H1 (cell line): ENCODE data around the gene TTC38. TPM values are rescaled to one million over a fixed set of nuclear protein-coding genes. Genes with fewer than 3 reads are reported as not detected.

ENCODE experiments used
- CTCF ChIA-PET: fragments of 300-600 bp; sonication (Branson Sonifier 250); formaldehyde crosslinking; loops from one replicate; lab custom pipeline; 2021; ENCODE audit not compliant: partially characterized antibody; lab: Charles Lee
- POLR2A ChIA-PET: fragments of 300-600 bp; sonication (Branson Sonifier 250); formaldehyde crosslinking; loops from one replicate; lab custom pipeline; 2021; ENCODE audit warnings: inconsistent platforms; ENCODE audit not compliant: partially characterized antibody; lab: Charles Lee
- DNase-seq, 2 experiments: peaks; one replicate each; pipeline versions ENCODE4 v3.0.0 to v3.0.0-alpha.2; 2010 to 2022; ENCODE audit warnings: low spot score in 2 of 2, low read depth in 1 of 2, mixed read lengths in 1 of 2
- FAIRE-seq: peaks from 2 replicates; lab custom pipeline; 2011; peaks lifted over from hg19 to GRCh38; lab: Jason Lieb, UNC
- H2AFZ ChIP-seq: 2 replicates; pipeline ENCODE4 v1.8.1; 2012; ENCODE audit warnings: low read length, inconsistent platforms
- H2AK5ac ChIP-seq: 2 replicates; pipeline ENCODE4 v1.6.1; 2013; ENCODE audit warnings: low read depth, low read length
- H2BK120ac ChIP-seq: replicated peaks from 2 replicates; pipeline ENCODE3; 2013; ENCODE audit warnings: low read depth, low read length, inconsistent platforms
- H2BK12ac ChIP-seq: 2 replicates; pipeline ENCODE4 v1.6.1; 2013; ENCODE audit warnings: low read depth, low read length
- H2BK15ac ChIP-seq: 2 replicates; pipeline ENCODE4 v1.6.1; 2013; ENCODE audit warnings: low read length
- H2BK20ac ChIP-seq: 2 replicates; pipeline ENCODE4 v1.6.1; 2013; ENCODE audit warnings: low read length
- H2BK5ac ChIP-seq: 2 replicates; pipeline ENCODE4 v1.6.1; 2013; ENCODE audit warnings: low read depth, low read length
- H3K14ac ChIP-seq: 2 replicates; pipeline ENCODE4 v1.6.1; 2013; ENCODE audit warnings: inconsistent platforms; ENCODE audit not compliant: insufficient read length
- H3K18ac ChIP-seq: 2 replicates; pipeline ENCODE4 v1.6.1; 2013; ENCODE audit warnings: low read length; ENCODE audit errors: extremely low read depth
- H3K23ac ChIP-seq: 2 replicates; pipeline ENCODE4 v1.6.1; 2013; ENCODE audit warnings: inconsistent platforms; ENCODE audit not compliant: insufficient read length
- H3K23me2 ChIP-seq: 2 replicates; pipeline ENCODE4 v1.6.1; 2013; ENCODE audit warnings: low read depth, low read length
- H3K27ac ChIP-seq: 2 replicates; pipeline ENCODE4 v1.6.1; 2011; ENCODE audit warnings: low read depth, low read length, inconsistent platforms
- H3K27me3 ChIP-seq, 4 experiments: replicated peaks in 1 of 4; 1 replicate in 1 of 4; 2 replicates in 3 of 4; pipeline versions ENCODE4 v1.6.1 to v1.8.1; 2011 to 2013; ENCODE audit warnings: low read length in 3 of 4, mild to moderate bottlenecking in 3 of 4, inconsistent platforms in 2 of 4, mixed read lengths in 2 of 4, moderate library complexity in 1 of 4; ENCODE audit not compliant: control insufficient read depth in 3 of 4, insufficient read depth in 3 of 4; ENCODE audit errors: extremely low read depth in 1 of 4
- H3K36me3 ChIP-seq, 4 experiments: 2 replicates each; pipeline versions ENCODE4 v1.6.1 to v1.8.1; 2011 to 2013; ENCODE audit warnings: mild to moderate bottlenecking in 4 of 4, low read length in 3 of 4, moderate library complexity in 2 of 4, control low read depth in 1 of 4, inconsistent platforms in 1 of 4; ENCODE audit not compliant: insufficient read depth in 4 of 4, control insufficient read depth in 2 of 4
- H3K4ac ChIP-seq: replicated peaks from 2 replicates; pipeline ENCODE3; 2013; ENCODE audit warnings: low read length, low read depth, mixed read lengths, inconsistent platforms; ENCODE audit not compliant: insufficient read length
- H3K4me1 ChIP-seq, 4 experiments: replicated peaks in 1 of 4; 1 replicate in 1 of 4; 2 replicates in 3 of 4; pipeline versions ENCODE4 v1.6.1 to v1.8.1; 2011 to 2013; ENCODE audit warnings: low read length in 3 of 4, inconsistent platforms in 2 of 4, mixed read lengths in 1 of 4; ENCODE audit not compliant: insufficient read depth in 4 of 4, control insufficient read depth in 3 of 4
- H3K4me2 ChIP-seq, 2 experiments: 2 replicates each; pipeline versions ENCODE4 v1.6.1 to v1.8.1; 2011 to 2013; ENCODE audit warnings: low read depth in 2 of 2, low read length in 2 of 2, control low read depth in 1 of 2, inconsistent platforms in 1 of 2, mild to moderate bottlenecking in 1 of 2; ENCODE audit not compliant: insufficient read depth in 1 of 2
- H3K4me3 ChIP-seq, 4 experiments: fragments of 200-600, 300-600 bp in 1 of 4; sonication (generic), shearing (Covaris generic), sonication (Bioruptor Twin) in 1 of 4; 2 replicates each; pipeline versions ENCODE4 v1.5.1 to v1.8.1; 2011 to 2016; ENCODE audit warnings: low read length in 4 of 4, low read depth in 3 of 4, control low read depth in 2 of 4, inconsistent platforms in 2 of 4, mild to moderate bottlenecking in 2 of 4, mixed read lengths in 1 of 4, moderate library complexity in 1 of 4; ENCODE audit not compliant: insufficient read depth in 2 of 4; ENCODE audit errors: extremely low read depth in 1 of 4
- H3K56ac ChIP-seq: replicated peaks from 2 replicates; pipeline ENCODE3; 2013; ENCODE audit warnings: low read depth, mild to moderate bottlenecking, mixed read lengths, low read length, inconsistent platforms; ENCODE audit not compliant: insufficient read length
- H3K79me1 ChIP-seq: 2 replicates; pipeline ENCODE4 v1.6.1; 2013; ENCODE audit warnings: low read depth, low read length, control low read depth
- H3K79me2 ChIP-seq, 2 experiments: 2 replicates each; pipeline versions ENCODE4 v1.6.1 to v1.8.1; 2012 to 2013; ENCODE audit warnings: low read length in 2 of 2, mild to moderate bottlenecking in 2 of 2, inconsistent platforms in 1 of 2; ENCODE audit not compliant: insufficient read depth in 2 of 2, control insufficient read depth in 1 of 2
- H3K9ac ChIP-seq, 4 experiments: replicated peaks in 1 of 4; 1 replicate in 1 of 4; 2 replicates in 3 of 4; pipeline versions ENCODE4 v1.6.1 to v1.8.1; 2011 to 2013; ENCODE audit warnings: low read depth in 3 of 4, low read length in 3 of 4, control low read depth in 2 of 4, mild to moderate bottlenecking in 2 of 4, moderate library complexity in 2 of 4, inconsistent platforms in 1 of 4; ENCODE audit errors: extremely low read depth in 1 of 4
- H3K9me3 ChIP-seq, 2 experiments: 2 replicates each; pipeline versions ENCODE4 v1.6.1 to v1.8.1; 2012 to 2013; ENCODE audit warnings: mild to moderate bottlenecking in 2 of 2, moderate library complexity in 2 of 2, control low read depth in 1 of 2, inconsistent platforms in 1 of 2, low read depth in 1 of 2, low read length in 1 of 2, mixed read lengths in 1 of 2; ENCODE audit not compliant: insufficient read depth in 2 of 2
- H4K20me1 ChIP-seq, 2 experiments: replicated peaks in 1 of 2; 2 replicates each; pipeline versions ENCODE3 to v1.8.1; 2011 to 2013; ENCODE audit warnings: inconsistent platforms in 2 of 2, low read length in 2 of 2, mild to moderate bottlenecking in 1 of 2; ENCODE audit not compliant: insufficient read depth in 2 of 2, control insufficient read depth in 1 of 2
- H4K5ac ChIP-seq: 2 replicates; pipeline ENCODE4 v1.6.1; 2013; ENCODE audit warnings: low read length, low read depth, mixed read lengths, inconsistent platforms; ENCODE audit not compliant: insufficient read length
- H4K8ac ChIP-seq: 2 replicates; pipeline ENCODE4 v1.8.0; 2013; ENCODE audit warnings: mild to moderate bottlenecking, moderate library complexity, low read length, inconsistent platforms; ENCODE audit not compliant: insufficient read depth; ENCODE audit errors: extremely low read depth
- H4K91ac ChIP-seq: replicated peaks from 2 replicates; pipeline ENCODE3; 2013; ENCODE audit warnings: low read length, mixed read lengths, inconsistent platforms; ENCODE audit not compliant: insufficient read length
- BCL11A ChIP-seq, 2 experiments: IDR thresholded peaks; one replicate each; pipeline ENCODE4 v1.6.1; 2011; ENCODE audit warnings: low read depth in 2 of 2, low read length in 2 of 2, mild to moderate bottlenecking in 2 of 2
- CEBPB ChIP-seq: IDR thresholded peaks from 2 replicates; pipeline ENCODE4 v1.6.1; 2012; ENCODE audit warnings: low read depth, low read length
- CHD1 ChIP-seq: IDR thresholded peaks from 2 replicates; pipeline ENCODE4 v1.6.1; 2012; ENCODE audit warnings: low read depth, low read length, improper control_type of control experiment
- CREB1 ChIP-seq: IDR thresholded peaks from 2 replicates; pipeline ENCODE4 v1.6.1; 2012; ENCODE audit warnings: inconsistent platforms
- CTCF ChIP-seq, 3 experiments: IDR thresholded peaks; 1 replicate in 2 of 3; 2 replicates in 1 of 3; pipeline versions ENCODE4 v1.5.1 to v1.6.1; 2011; ENCODE audit warnings: low read length in 3 of 3, mild to moderate bottlenecking in 3 of 3, inconsistent platforms in 2 of 3, low read depth in 1 of 3, moderate library complexity in 1 of 3; ENCODE audit not compliant: insufficient read depth in 1 of 3; ENCODE audit errors: control extremely low read depth in 1 of 3
- JUND ChIP-seq: IDR thresholded peaks from 2 replicates; pipeline ENCODE4 v1.6.1; 2011; ENCODE audit warnings: mild to moderate bottlenecking, improper control_type of control experiment, low read length
- KDM1A ChIP-seq: fragments of 200-600, 300-600 bp; sonication (generic); IDR thresholded peaks from 2 replicates; pipeline ENCODE4 v1.7.1; 2016; ENCODE audit warnings: mild to moderate bottlenecking, low read length, borderline replicate concordance
- KDM4A ChIP-seq: IDR thresholded peaks from one replicate; pipeline ENCODE4 v1.7.1; 2012; ENCODE audit warnings: low read depth, mild to moderate bottlenecking, moderate library complexity, low read length, inconsistent platforms; ENCODE audit not compliant: severe bottlenecking
- MAFK ChIP-seq: IDR thresholded peaks from 2 replicates; pipeline ENCODE4 v1.6.1; 2012; ENCODE audit warnings: low read depth, mild to moderate bottlenecking, improper control_type of control experiment, low read length
- NANOG ChIP-seq: IDR thresholded peaks from 2 replicates; pipeline ENCODE4 v1.6.1; 2011; ENCODE audit warnings: low read length, low read depth, mild to moderate bottlenecking, inconsistent platforms; ENCODE audit not compliant: insufficient read depth, poor library complexity, severe bottlenecking
- SIX5 ChIP-seq: IDR thresholded peaks from 2 replicates; pipeline ENCODE4 v1.6.1; 2011; ENCODE audit warnings: mild to moderate bottlenecking, low read depth, low read length
- SP1 ChIP-seq: IDR thresholded peaks from 2 replicates; pipeline ENCODE4 v1.6.1; 2011; ENCODE audit warnings: low read depth, low read length
- TEAD4 ChIP-seq: IDR thresholded peaks from 2 replicates; pipeline ENCODE4 v1.6.1; 2012; ENCODE audit warnings: low read depth, low read length, inconsistent platforms, mixed read lengths
- WGBS, 2 experiments: shearing (Covaris generic) in 1 of 2; methylation state at CpG; one replicate each; pipeline versions ENCODE4 v1.1.6 to v1.1.7; 2013 to 2015; ENCODE audit warnings: low lambda C conversion rate in 2 of 2, mixed read lengths in 2 of 2, inconsistent platforms in 1 of 2, low coverage in 1 of 2, missing lambda C conversion rate in 1 of 2; ENCODE audit not compliant: insufficient replicate concordance in 2 of 2, insufficient coverage in 1 of 2, insufficient read length in 1 of 2; ENCODE audit errors: extremely low coverage in 1 of 2, missing lambda C conversion rate in 1 of 2; 5-methylcytosine and 5-hydroxymethylcytosine counted together
- polyA plus RNA-seq, 7 experiments: library from polyadenylated mRNA; depleted of rRNA in 3 of 7; stranded (reverse) in 5 of 7; unstranded in 2 of 7; fragments of >200 nt in 5 of 7; fragments of 200-250 nt in 2 of 7; gene quantifications; 1 replicate in 5 of 7; 2 replicates in 1 of 7; 4 replicates in 1 of 7; pipeline versions ENCODE4 v1.2.1 to v1.2.3, GENCODE V29; 2011 to 2013; ENCODE audit warnings: missing spikeins in 2 of 7, mixed read lengths in 2 of 7
- total RNA-seq: library from RNA; stranded (reverse); fragmentation: NEBNext Ultra II Directional; extraction: Animal tissue kit (Norgen Biotek cat#: 25700); gene quantifications from 2 replicates; pipeline ENCODE4 v1.2.1, GENCODE V29; 2021

TTC38 gene
- total and polyA plus RNA-seq, 2 of the 8 experiments (the other 6 are each of a cell fraction or from before 2014, with no cell fraction given): 25.3 to 34.8 TPM

- ChIA-PET POLR2A (interaction anchor here (0.6 kb wide), 2 partner anchors 25 to 210 kb away, joined by 3 read pairs; no protein-coding TSS in a partner anchor), CTCF (interaction anchor here (0.6 to 1.6 kb wide), 4 partner anchors 11 to 374 kb away, joined by 3 to 4 read pairs (median 4); no protein-coding TSS in a partner anchor)
- H3K27ac ChIP-seq: no peak overlapping the region
- no peaks in the 10 kb centered on the region for H3K27me3 ChIP-seq
- H4K20me1 ChIP-seq: peaks cover 7 to 12% of the 10 kb centered on the region in 2 experiments
- peaks cover 12 to 42% (median 21%) of the 10 kb centered on the region in 4 experiments; a peak in 7 of 8 replicates for H3K36me3 ChIP-seq
- H3K9ac ChIP-seq: no peak overlapping the region
- H3K18ac ChIP-seq: no peak overlapping the region
- H2BK15ac ChIP-seq: no peak overlapping the region
- FAIRE-seq (no peak), DNase-seq (no peak)
- no peaks in the 10 kb centered on the region for H3K79me2 ChIP-seq
- H4K5ac ChIP-seq: no peak overlapping the region
- peaks cover 5% of the 10 kb centered on the region; the same call in 1 of the 2 replicates for H3K79me1 ChIP-seq
- H2AFZ ChIP-seq: no peak overlapping the region
- no peak overlapping the region for H2AK5ac ChIP-seq
- no peaks in the 10 kb centered on the region for H3K4me1 ChIP-seq
- H3K14ac ChIP-seq: no peak overlapping the region
- H3K9me3 ChIP-seq: no peaks in the 10 kb centered on the region
- no peak overlapping the region for H2BK5ac ChIP-seq
- no peak overlapping the region for H3K4me3 ChIP-seq
- H4K8ac ChIP-seq: no peak overlapping the region
- H2BK120ac ChIP-seq: no peak overlapping the region
- no peak overlapping the region for H3K56ac ChIP-seq
- WGBS, 2 experiments: 95% methylated on average over 19 of the region's 19 CpGs; no CpG with 5 or more reads in 1 of the 2 experiments
- no peak overlapping the region for H4K91ac ChIP-seq
- no peak overlapping the region for H3K4me2 ChIP-seq
- H2BK20ac ChIP-seq: no peak overlapping the region
- no peak overlapping the region for H3K23ac ChIP-seq
- no peak overlapping the region for H3K4ac ChIP-seq
- H2BK12ac ChIP-seq: no peak overlapping the region
- H3K23me2 ChIP-seq: no peaks in the 10 kb centered on the region
- TF ChIP-seq JUND: no peak
- TF ChIP-seq SP1: no peak
- TF ChIP-seq CREB1: no peak
- TF ChIP-seq KDM1A: no peak
- no peak for TF ChIP-seq CHD1
- TF ChIP-seq SIX5: no peak
- no peak for TF ChIP-seq BCL11A (IDR thresholded peaks at IDR 0.05; ENCODE audit: low read depth in 2 of 2, low read length in 2 of 2)
- TF ChIP-seq TEAD4: no peak
- TF ChIP-seq MAFK: no peak
- no peak for TF ChIP-seq CEBPB
- no peak for TF ChIP-seq CTCF (IDR thresholded peaks at IDR 0.05; ENCODE audit: control extremely low read depth in 1 of 3, insufficient read depth in 1 of 3, low read depth in 1 of 3, low read length in 3 of 3)
- no peak for TF ChIP-seq NANOG
- no peak for TF ChIP-seq KDM4A
Observed at GRCh38 chr22:46323162-46323561, 55.4 kb downstream of the TTC38 start.
